Adrenal gland (tissue), 12 donors: ENCODE measurements around the gene PRKCE. TPM values are rescaled to one million over a fixed set of nuclear protein-coding genes. Genes with fewer than 3 reads are reported as not detected.

Experiments
- DNase-seq, 7 donors: peaks; one replicate each; pipeline ENCODE4 v3.0.0-alpha.2; 2019 to 2020
- H3K27ac ChIP-seq, 5 donors: fragments of 200-600 bp; sonication (generic) in 4 of 5; 1 replicate in 3 of 5; 2 replicates in 2 of 5; pipeline versions ENCODE4 v1.5.1 to v1.8.0; 2016 to 2020; ENCODE audit warnings: mild to moderate bottlenecking in 1 of 5
- H3K27me3 ChIP-seq: fragments of 200-600 bp; 2 replicates; pipeline ENCODE4 v1.8.0; 2021
- H3K36me3 ChIP-seq, 2 donors: fragments of 200-600 bp; replicated peaks in 1 of 2; 1 replicate in 1 of 2; 2 replicates in 1 of 2; pipeline versions ENCODE4 v1.5.1 to v1.8.0; 2018 to 2022
- H3K4me1 ChIP-seq, 2 donors: fragments of 200-600 bp; replicated peaks in 1 of 2; 1 replicate in 1 of 2; 2 replicates in 1 of 2; pipeline versions ENCODE4 v1.5.1 to v1.8.0; 2018 to 2021
- H3K4me3 ChIP-seq, 4 donors: fragments of 200-600 bp; sonication (generic) in 3 of 4; one replicate each; pipeline ENCODE4 v1.5.1; 2016 to 2018
- H3K9me3 ChIP-seq, 3 donors: fragments of 200-600 bp; sonication (generic) in 1 of 3; replicated peaks in 1 of 3; 1 replicate in 2 of 3; 2 replicates in 1 of 3; pipeline versions ENCODE4 v1.5.1 to v1.8.0; 2016 to 2021
- POLR2A ChIP-seq, 2 donors: fragments of 450-650 bp; IDR thresholded peaks; one replicate each; pipeline ENCODE4 v1.6.1; 2017; ENCODE audit warnings: antibody characterized with exemption in 2 of 2, mild to moderate bottlenecking in 2 of 2, moderate library complexity in 1 of 2
- WGBS, 4 donors: extraction: QIAGEN DNeasy Blood & Tissue Kit in 2 of 4; methylation state at CpG; one replicate each; pipeline versions ENCODE4 v1.1.5 to v1.1.7; 2013 to 2017; 5-methylcytosine and 5-hydroxymethylcytosine counted together
- intact Hi-C, 2 donors: fragments of 100-400 bp; cut with DNase I; formaldehyde crosslinking; loops; one replicate each; pipeline versions ENCODE4 v1.14.1 to v1.15.0; 2022 to 2023
- polyA plus RNA-seq, 3 donors: library from polyadenylated mRNA; stranded (reverse); fragments of 200-250 nt in 2 of 3; fragments of 350-450 nt in 1 of 3; fragmentation: Illumina TruSeq in 1 of 3; extraction: RNeasy Lipid Tissue Mini Kit (QIAGEN cat#74804) in 1 of 3; gene quantifications; one replicate each; pipeline ENCODE4 v1.2.3, GENCODE V29; 2013 to 2014
- total RNA-seq, 9 donors: library from RNA; depleted of rRNA in 4 of 9; stranded (reverse); fragments of >200 nt in 4 of 9; fragments of 120-200 nt in 1 of 9; fragmentation: NEBNext Ultra II Directional in 1 of 9; extraction: Animal tissue kit (Norgen Biotek cat#: 25700) in 1 of 9; gene quantifications; one replicate each; pipeline versions ENCODE4 v1.1.0 to v1.2.4, GENCODE V29; 2013 to 2023
- TF ChIP-seq, protein P1 (sequence below), 6 experiments: fragments of 450-650 bp in 4 of 6; fragments of 200-600 bp in 2 of 6; sonication (generic) in 1 of 6; IDR thresholded peaks; 1 replicate in 5 of 6; 2 replicates in 1 of 6; pipeline versions ENCODE4 v1.5.1 to v1.8.0; 2016 to 2021; ENCODE audit warnings: antibody characterized with exemption in 6 of 6, mild to moderate bottlenecking in 2 of 6, moderate library complexity in 1 of 6
- donor health status: healthy with polysubstance abuse.
- donor health status: Bipolar disorder and iron deficiency.
- donor health status: DM: yes; HTN: yes; CAD: no.
- donor health status: DM: no; HTN: no; CAD: no.
- donor health status: DM: no; HTN: no; CAD: no.
- donor health status: DM: yes; HTN: yes; CAD: no.

PRKCE gene
- total and polyA plus RNA-seq, 12 donors: 1.9 to 19.2 (median 8.0) TPM

GRCh38 chr2:45696708-45697107 lies 45.2 kb downstream of the PRKCE start:
- Histone ChIP-seq H3K4me1 (peaks cover 0 to 20% of the 10 kb centered on the region in 2 donors), H3K27ac (no peak overlapping the region), H3K36me3 (no peaks in the 10 kb centered on the region), H3K4me3 (no peak overlapping the region), H3K27me3 (no peaks in the 10 kb centered on the region), H3K9me3 (no peaks in the 10 kb centered on the region)
- TF ChIP-seq POLR2A (IDR thresholded peaks at IDR 0.05): no peak
- TF ChIP-seq, protein P1, sequence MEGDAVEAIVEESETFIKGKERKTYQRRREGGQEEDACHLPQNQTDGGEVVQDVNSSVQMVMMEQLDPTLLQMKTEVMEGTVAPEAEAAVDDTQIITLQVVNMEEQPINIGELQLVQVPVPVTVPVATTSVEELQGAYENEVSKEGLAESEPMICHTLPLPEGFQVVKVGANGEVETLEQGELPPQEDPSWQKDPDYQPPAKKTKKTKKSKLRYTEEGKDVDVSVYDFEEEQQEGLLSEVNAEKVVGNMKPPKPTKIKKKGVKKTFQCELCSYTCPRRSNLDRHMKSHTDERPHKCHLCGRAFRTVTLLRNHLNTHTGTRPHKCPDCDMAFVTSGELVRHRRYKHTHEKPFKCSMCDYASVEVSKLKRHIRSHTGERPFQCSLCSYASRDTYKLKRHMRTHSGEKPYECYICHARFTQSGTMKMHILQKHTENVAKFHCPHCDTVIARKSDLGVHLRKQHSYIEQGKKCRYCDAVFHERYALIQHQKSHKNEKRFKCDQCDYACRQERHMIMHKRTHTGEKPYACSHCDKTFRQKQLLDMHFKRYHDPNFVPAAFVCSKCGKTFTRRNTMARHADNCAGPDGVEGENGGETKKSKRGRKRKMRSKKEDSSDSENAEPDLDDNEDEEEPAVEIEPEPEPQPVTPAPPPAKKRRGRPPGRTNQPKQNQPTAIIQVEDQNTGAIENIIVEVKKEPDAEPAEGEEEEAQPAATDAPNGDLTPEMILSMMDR (IDR thresholded peaks at IDR 0.05): no peak
- intact Hi-C loops: no loop called here
- 39 to 94% (median 81%) methylated on average over 1 of the region's 1 CpG for WGBS, 4 donors
- DNase-seq: peak in 1 of 7 donors; percentile 21

- Histone ChIP-seq H3K4me3 (no peak overlapping the region), H3K4me1 (peaks cover 0 to 20% of the 10 kb centered on the region in 2 donors), H3K27me3 (no peaks in the 10 kb centered on the region), H3K27ac (no peak overlapping the region), H3K9me3 (no peaks in the 10 kb centered on the region), H3K36me3 (no peaks in the 10 kb centered on the region)
- peak in 1 of 7 donors; percentile 25 for DNase-seq
- intact Hi-C loops: no loop called here
- no peak for TF ChIP-seq POLR2A (IDR thresholded peaks at IDR 0.05)
- TF ChIP-seq, protein P1 (IDR thresholded peaks at IDR 0.05): no peak
- 89 to 99% (median 92%) methylated on average over 5 of the region's 5 CpGs for WGBS, 4 donors
Measured at GRCh38 chr2:45697190-45697589, 45.7 kb downstream of the PRKCE start.

GRCh38 chr2:45698554-45698953 lies 47.1 kb downstream of the PRKCE start:
- H3K4me3 ChIP-seq: no peak overlapping the region
- H3K36me3 ChIP-seq: no peaks in the 10 kb centered on the region
- H3K27ac ChIP-seq: peak overlapping the region in 1 of 5 donors; percentile 58
- peaks cover 0 to 20% of the 10 kb centered on the region in 2 donors for H3K4me1 ChIP-seq
- DNase-seq: peak in 1 of 7 donors; percentile 51
- no peaks in the 10 kb centered on the region for H3K27me3 ChIP-seq
- intact Hi-C loops: no loop called here
- H3K9me3 ChIP-seq: no peaks in the 10 kb centered on the region
- no peak for TF ChIP-seq POLR2A (IDR thresholded peaks at IDR 0.05)
- TF ChIP-seq, protein P1 (IDR thresholded peaks at IDR 0.05): no peak

GRCh38 chr2:45699032-45699658 lies 47.7 kb downstream of the PRKCE start:
- H3K9me3 ChIP-seq: no peaks in the 10 kb centered on the region
- no peak for TF ChIP-seq POLR2A (IDR thresholded peaks at IDR 0.05)
- TF ChIP-seq, protein P1 (IDR thresholded peaks at IDR 0.05): no peak
- intact Hi-C loops: no loop called here
- H3K4me1 ChIP-seq: peaks cover 0 to 20% of the 10 kb centered on the region in 2 donors
- no peak for DNase-seq
- H3K4me3 ChIP-seq: no peak overlapping the region
- peak overlapping the region in 1 of 5 donors; percentile 58 for H3K27ac ChIP-seq
- H3K36me3 ChIP-seq: no peaks in the 10 kb centered on the region
- H3K27me3 ChIP-seq: no peaks in the 10 kb centered on the region
- WGBS, 4 donors: 66 to 85% (median 81%) methylated on average over 6 to 7 of the region's 7 CpGs
